Panc1 (cell line): Measurements from ENCODE around the gene PARP8. TPM values are rescaled to one million over a fixed set of nuclear protein-coding genes. Genes with fewer than 3 reads are reported as not detected.

Source experiments
- ATAC-seq: fragments of 200-7000 bp; cut with Tn5 transposase; 2 replicates; pipeline ENCODE4 v1.9.1; 2020; ENCODE audit warnings: mild to moderate bottlenecking, moderate library complexity
- BruUV-seq: library from RNA; stranded (reverse); fragments of 400-500 nt; replicated peaks from 2 replicates; lab custom pipeline; 2021; lab: Mats Ljungman, UMichigan
- CTCF ChIA-PET: fragments of 300-600 bp; sonication (Branson Sonifier 250); formaldehyde crosslinking; loops from one replicate; lab custom pipeline; 2022; ENCODE audit warnings: antibody characterized with exemption; lab: Charles Lee
- POLR2A ChIA-PET: fragments of 300-600 bp; sonication (Branson Sonifier 250); formaldehyde crosslinking; loops from one replicate; lab custom pipeline; 2022; ENCODE audit warnings: antibody characterized with exemption; lab: Charles Lee
- DNase-seq: peaks from one replicate; pipeline ENCODE4 v3.0.0-alpha.2; 2010; ENCODE audit warnings: low read depth, low spot score
- H3K27ac ChIP-seq: 2 replicates; pipeline ENCODE4 v1.5.1; 2011; ENCODE audit warnings: mild to moderate bottlenecking, low read length, inconsistent platforms
- H3K27me3 ChIP-seq: fragments of 200-500 bp; sonication (Bioruptor generic); 2 replicates; pipeline ENCODE4 v1.6.0; 2014; ENCODE audit warnings: low read length, inconsistent platforms; ENCODE audit not compliant: control insufficient read depth, insufficient read depth
- H3K36me3 ChIP-seq: fragments of 200-500 bp; sonication (Bioruptor generic); 2 replicates; pipeline ENCODE4 v1.5.1; 2014; ENCODE audit warnings: inconsistent platforms, mild to moderate bottlenecking, low read length, moderate library complexity; ENCODE audit not compliant: control insufficient read depth, insufficient read depth
- H3K4me1 ChIP-seq: 2 replicates; pipeline ENCODE4 v1.5.1; 2011; ENCODE audit warnings: inconsistent platforms, mild to moderate bottlenecking, low read length, moderate library complexity; ENCODE audit not compliant: control insufficient read depth, insufficient read depth
- H3K4me3 ChIP-seq, 2 experiments: 2 replicates each; pipeline ENCODE4 v1.5.1; 2011 to 2012; ENCODE audit warnings: low read depth in 2 of 2, low read length in 2 of 2, mild to moderate bottlenecking in 2 of 2, inconsistent platforms in 1 of 2, moderate library complexity in 1 of 2
- H3K9me3 ChIP-seq: fragments of 200-500 bp; sonication (Bioruptor generic); 2 replicates; pipeline ENCODE4 v1.5.1; 2014; ENCODE audit warnings: low read depth, mild to moderate bottlenecking, inconsistent platforms, low read length, moderate library complexity; ENCODE audit not compliant: control insufficient read depth, insufficient read depth
- POLR2AphosphoS5 ChIP-seq: IDR thresholded peaks from 2 replicates; pipeline ENCODE4 v1.6.1; 2012; ENCODE audit warnings: mild to moderate bottlenecking, low read depth, low read length, moderate library complexity
- SIN3A ChIP-seq: IDR thresholded peaks from 2 replicates; pipeline ENCODE4 v1.6.1; 2012; ENCODE audit warnings: low read depth, mild to moderate bottlenecking, low read length, moderate library complexity, borderline replicate concordance; ENCODE audit not compliant: insufficient read depth
- TCF7L2 ChIP-seq: IDR thresholded peaks from 2 replicates; pipeline ENCODE4 v1.6.1; 2011; ENCODE audit warnings: mild to moderate bottlenecking, low read depth, low read length, inconsistent platforms
- in situ Hi-C: cut with HindIII; loops from 2 replicates; pipeline ENCODE4 v1.10.0; 2016; ENCODE audit warnings: low sequenced_read_pairs, low pct_unique_long_range_greater_than_20kb
- intact Hi-C: fragments of 100-400 bp; cut with micrococcal nuclease; formaldehyde crosslinking; loops from one replicate; pipeline ENCODE4 v1.10.0; 2022; ENCODE audit not compliant: unreplicated experiment
- total RNA-seq: library from RNA; stranded (reverse); gene quantifications from one replicate; pipeline ENCODE4 v1.2.1, GENCODE V29; 2021; ENCODE audit not compliant: unreplicated experiment
- TF ChIP-seq, protein P1 (sequence below), 2 experiments: IDR thresholded peaks; 2 replicates each; pipeline ENCODE4 v1.6.1; 2011 to 2012; ENCODE audit warnings: low read depth in 2 of 2, control low read depth in 1 of 2, low read length in 1 of 2, mild to moderate bottlenecking in 1 of 2, moderate library complexity in 1 of 2; ENCODE audit not compliant: insufficient read depth in 1 of 2
- TF ChIP-seq, protein P2 (sequence below): fragments of 450-650 bp; IDR thresholded peaks from 2 replicates; pipeline ENCODE4 v1.5.1; 2017; ENCODE audit warnings: mild to moderate bottlenecking

Gene PARP8
- total RNA-seq, 1 experiment from 2014 or later: 20.2 TPM

GRCh38 chr5:50863534-50864170 lies 197.2 kb downstream of the PARP8 start:
- H3K27me3 ChIP-seq: peaks cover 6% of the 10 kb centered on the region; the same call in 1 of the 2 replicates
- CTCF ChIA-PET: no interaction called here
- DNase-seq: no peak
- in situ Hi-C loops: no loop called here
- TF ChIP-seq, protein P1, sequence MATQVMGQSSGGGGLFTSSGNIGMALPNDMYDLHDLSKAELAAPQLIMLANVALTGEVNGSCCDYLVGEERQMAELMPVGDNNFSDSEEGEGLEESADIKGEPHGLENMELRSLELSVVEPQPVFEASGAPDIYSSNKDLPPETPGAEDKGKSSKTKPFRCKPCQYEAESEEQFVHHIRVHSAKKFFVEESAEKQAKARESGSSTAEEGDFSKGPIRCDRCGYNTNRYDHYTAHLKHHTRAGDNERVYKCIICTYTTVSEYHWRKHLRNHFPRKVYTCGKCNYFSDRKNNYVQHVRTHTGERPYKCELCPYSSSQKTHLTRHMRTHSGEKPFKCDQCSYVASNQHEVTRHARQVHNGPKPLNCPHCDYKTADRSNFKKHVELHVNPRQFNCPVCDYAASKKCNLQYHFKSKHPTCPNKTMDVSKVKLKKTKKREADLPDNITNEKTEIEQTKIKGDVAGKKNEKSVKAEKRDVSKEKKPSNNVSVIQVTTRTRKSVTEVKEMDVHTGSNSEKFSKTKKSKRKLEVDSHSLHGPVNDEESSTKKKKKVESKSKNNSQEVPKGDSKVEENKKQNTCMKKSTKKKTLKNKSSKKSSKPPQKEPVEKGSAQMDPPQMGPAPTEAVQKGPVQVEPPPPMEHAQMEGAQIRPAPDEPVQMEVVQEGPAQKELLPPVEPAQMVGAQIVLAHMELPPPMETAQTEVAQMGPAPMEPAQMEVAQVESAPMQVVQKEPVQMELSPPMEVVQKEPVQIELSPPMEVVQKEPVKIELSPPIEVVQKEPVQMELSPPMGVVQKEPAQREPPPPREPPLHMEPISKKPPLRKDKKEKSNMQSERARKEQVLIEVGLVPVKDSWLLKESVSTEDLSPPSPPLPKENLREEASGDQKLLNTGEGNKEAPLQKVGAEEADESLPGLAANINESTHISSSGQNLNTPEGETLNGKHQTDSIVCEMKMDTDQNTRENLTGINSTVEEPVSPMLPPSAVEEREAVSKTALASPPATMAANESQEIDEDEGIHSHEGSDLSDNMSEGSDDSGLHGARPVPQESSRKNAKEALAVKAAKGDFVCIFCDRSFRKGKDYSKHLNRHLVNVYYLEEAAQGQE (IDR thresholded peaks at IDR 0.05; ENCODE audit: insufficient read depth in 1 of 2, low read depth in 2 of 2, low read length in 1 of 2): no peak
- TF ChIP-seq POLR2AphosphoS5 (no peak), TCF7L2 (no peak), SIN3A (no peak)
- TF ChIP-seq, protein P2, sequence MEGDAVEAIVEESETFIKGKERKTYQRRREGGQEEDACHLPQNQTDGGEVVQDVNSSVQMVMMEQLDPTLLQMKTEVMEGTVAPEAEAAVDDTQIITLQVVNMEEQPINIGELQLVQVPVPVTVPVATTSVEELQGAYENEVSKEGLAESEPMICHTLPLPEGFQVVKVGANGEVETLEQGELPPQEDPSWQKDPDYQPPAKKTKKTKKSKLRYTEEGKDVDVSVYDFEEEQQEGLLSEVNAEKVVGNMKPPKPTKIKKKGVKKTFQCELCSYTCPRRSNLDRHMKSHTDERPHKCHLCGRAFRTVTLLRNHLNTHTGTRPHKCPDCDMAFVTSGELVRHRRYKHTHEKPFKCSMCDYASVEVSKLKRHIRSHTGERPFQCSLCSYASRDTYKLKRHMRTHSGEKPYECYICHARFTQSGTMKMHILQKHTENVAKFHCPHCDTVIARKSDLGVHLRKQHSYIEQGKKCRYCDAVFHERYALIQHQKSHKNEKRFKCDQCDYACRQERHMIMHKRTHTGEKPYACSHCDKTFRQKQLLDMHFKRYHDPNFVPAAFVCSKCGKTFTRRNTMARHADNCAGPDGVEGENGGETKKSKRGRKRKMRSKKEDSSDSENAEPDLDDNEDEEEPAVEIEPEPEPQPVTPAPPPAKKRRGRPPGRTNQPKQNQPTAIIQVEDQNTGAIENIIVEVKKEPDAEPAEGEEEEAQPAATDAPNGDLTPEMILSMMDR: no peak
- POLR2A ChIA-PET: no interaction called here
- no peaks in the 10 kb centered on the region; the same call in 1 of the 2 replicates for H3K36me3 ChIP-seq
- intact Hi-C loops: no loop called here
- H3K27ac ChIP-seq: no peak overlapping the region
- no TSS peak for BruUV-seq
- no peaks in the 10 kb centered on the region for H3K4me1 ChIP-seq
- no peak for ATAC-seq
- no peak overlapping the region for H3K4me3 ChIP-seq
- H3K9me3 ChIP-seq: no peaks in the 10 kb centered on the region

- intact Hi-C loops (no loop called here), in situ Hi-C loops (no loop called here)
- CTCF ChIA-PET: no interaction called here
- no peak overlapping the region for H3K27ac ChIP-seq
- no TSS peak for BruUV-seq
- ATAC-seq: no peak
- H3K36me3 ChIP-seq: no peaks in the 10 kb centered on the region; the same call in 1 of the 2 replicates
- TF ChIP-seq SIN3A (no peak), TCF7L2 (no peak), POLR2AphosphoS5 (no peak)
- TF ChIP-seq, protein P2: no peak
- TF ChIP-seq, protein P1 (IDR thresholded peaks at IDR 0.05; ENCODE audit: insufficient read depth in 1 of 2, low read depth in 2 of 2, low read length in 1 of 2): no peak
- no peaks in the 10 kb centered on the region for H3K9me3 ChIP-seq
- peaks cover 10% of the 10 kb centered on the region for H3K27me3 ChIP-seq
- no peak for DNase-seq
- no peak overlapping the region for H3K4me3 ChIP-seq
- POLR2A ChIA-PET: no interaction called here
- H3K4me1 ChIP-seq: no peaks in the 10 kb centered on the region
Observed at GRCh38 chr5:50864466-50864865, 198.0 kb downstream of the PARP8 start.
